Psoas muscle (tissue), 8 donors: Measurements from ENCODE around the gene RAB3IP. TPM values are rescaled to one million over a fixed set of nuclear protein-coding genes. Genes with fewer than 3 reads are reported as not detected.

ENCODE experiments used
- ATAC-seq, 4 donors: fragments of 200-7000 bp; cut with Tn5 transposase; one replicate each; pipeline ENCODE4 v1.9.1; 2020; ENCODE audit warnings: moderate library complexity in 3 of 4, mild to moderate bottlenecking in 2 of 4
- DNase-seq, 2 donors: peaks; one replicate each; pipeline ENCODE4 v3.0.0-alpha.2; 2020
- H3K27ac ChIP-seq: fragments of 200-600 bp; one replicate; pipeline ENCODE4 v1.8.0; 2022
- H3K27me3 ChIP-seq, 3 donors: fragments of 200-600 bp in 1 of 3; one replicate each; pipeline versions ENCODE4 v1.6.1 to v1.8.0; 2013 to 2022; ENCODE audit warnings: low read length in 2 of 3, mild to moderate bottlenecking in 2 of 3, moderate library complexity in 1 of 3; ENCODE audit not compliant: insufficient read depth in 3 of 3
- H3K36me3 ChIP-seq, 2 donors: fragments of 200-600 bp in 1 of 2; one replicate each; pipeline versions ENCODE4 v1.6.1 to v1.8.0; 2013 to 2022; ENCODE audit warnings: low read depth in 1 of 2, mild to moderate bottlenecking in 1 of 2, moderate library complexity in 1 of 2; ENCODE audit not compliant: insufficient read depth in 1 of 2
- H3K4me1 ChIP-seq: fragments of 200-600 bp; one replicate; pipeline ENCODE4 v1.8.0; 2022
- H3K4me3 ChIP-seq: fragments of 200-600 bp; one replicate; pipeline ENCODE4 v1.8.0; 2022; ENCODE audit warnings: mild to moderate bottlenecking
- H3K9me3 ChIP-seq: fragments of 200-600 bp; one replicate; pipeline ENCODE4 v1.8.0; 2022
- WGBS, 3 donors: extraction: QIAGEN DNeasy Blood & Tissue Kit; methylation state at CpG; one replicate each; pipeline versions ENCODE4 v1.1.6 to v1.1.7; 2013; 5-methylcytosine and 5-hydroxymethylcytosine counted together
- intact Hi-C, 2 donors: fragments of 100-400 bp; cut with DNase I; formaldehyde crosslinking; loops; one replicate each; pipeline versions ENCODE4 v1.11.0 to v1.14.2; 2022
- polyA plus RNA-seq, 3 donors: library from polyadenylated mRNA; stranded (reverse); fragments of 200-250 nt; gene quantifications; one replicate each; pipeline ENCODE4 v1.2.3, GENCODE V29; 2013
- total RNA-seq, 4 donors: library from RNA; stranded (reverse); fragmentation: NEBNext Ultra II Directional in 2 of 4; extraction: Animal tissue kit (Norgen Biotek cat#: 25700) in 2 of 4; gene quantifications; one replicate each; pipeline versions ENCODE4 v1.2.1 to v1.2.4, GENCODE V29; 2021 to 2023
- TF ChIP-seq, protein P1 (sequence below): fragments of 200-600 bp; IDR thresholded peaks from one replicate; pipeline ENCODE4 v1.8.0; 2022; ENCODE audit warnings: antibody characterized with exemption
- donor health status: healthy with polysubstance abuse.
- donor health status: DM: no; HTN: no; CAD: no; lungs with moderate emphysema.
- donor health status: Bipolar disorder and iron deficiency.
- donor health status: healthy.
- donor health status: DM: yes; HTN: yes; CAD: no.
- donor health status: DM: no; HTN: no; CAD: no.
- donor health status: DM: no; HTN: no; CAD: no.
- donor health status: DM: yes; HTN: yes; CAD: no.

Gene RAB3IP
- total and polyA plus RNA-seq, 7 donors: 11.3 to 38.2 (median 19.3) TPM

DNA sequence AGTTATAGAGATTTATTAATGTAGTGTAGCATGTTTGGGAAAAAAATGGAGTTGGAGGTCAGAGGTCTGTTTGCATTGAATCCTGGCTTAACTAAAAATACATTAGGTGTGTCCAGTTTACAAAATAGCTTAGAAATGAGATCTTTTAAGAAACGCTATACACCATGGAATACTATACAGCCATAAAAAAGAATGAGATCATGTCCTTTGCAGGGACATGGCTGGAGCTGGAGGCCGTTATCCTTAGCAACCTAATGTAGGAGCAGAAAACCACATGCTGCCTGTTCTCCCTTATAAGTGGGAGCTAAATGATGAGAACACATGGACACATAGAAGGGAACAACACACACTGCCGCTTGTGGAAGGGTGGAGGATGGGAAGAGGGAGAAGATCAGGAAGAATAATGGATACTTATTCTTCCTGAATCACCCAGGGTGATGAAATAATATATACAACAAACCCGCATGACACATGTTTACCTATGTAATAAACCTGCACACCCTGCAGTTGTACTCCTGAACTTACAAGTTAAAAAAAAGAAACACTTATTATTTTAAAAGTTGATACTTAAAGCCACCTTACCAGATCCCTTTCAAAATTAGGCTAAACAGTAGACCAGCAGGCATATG, 72.3 kb downstream of the RAB3IP start:
- no peak overlapping the region for H3K27ac ChIP-seq
- H3K4me3 ChIP-seq: no peak overlapping the region
- WGBS, 3 donors: 70 to 95% (median 73%) methylated on average over 4 of the region's 4 CpGs
- H3K27me3 ChIP-seq: no peaks in the 10 kb centered on the region
- DNase-seq (no peak), ATAC-seq (no peak)
- TF ChIP-seq, protein P1, sequence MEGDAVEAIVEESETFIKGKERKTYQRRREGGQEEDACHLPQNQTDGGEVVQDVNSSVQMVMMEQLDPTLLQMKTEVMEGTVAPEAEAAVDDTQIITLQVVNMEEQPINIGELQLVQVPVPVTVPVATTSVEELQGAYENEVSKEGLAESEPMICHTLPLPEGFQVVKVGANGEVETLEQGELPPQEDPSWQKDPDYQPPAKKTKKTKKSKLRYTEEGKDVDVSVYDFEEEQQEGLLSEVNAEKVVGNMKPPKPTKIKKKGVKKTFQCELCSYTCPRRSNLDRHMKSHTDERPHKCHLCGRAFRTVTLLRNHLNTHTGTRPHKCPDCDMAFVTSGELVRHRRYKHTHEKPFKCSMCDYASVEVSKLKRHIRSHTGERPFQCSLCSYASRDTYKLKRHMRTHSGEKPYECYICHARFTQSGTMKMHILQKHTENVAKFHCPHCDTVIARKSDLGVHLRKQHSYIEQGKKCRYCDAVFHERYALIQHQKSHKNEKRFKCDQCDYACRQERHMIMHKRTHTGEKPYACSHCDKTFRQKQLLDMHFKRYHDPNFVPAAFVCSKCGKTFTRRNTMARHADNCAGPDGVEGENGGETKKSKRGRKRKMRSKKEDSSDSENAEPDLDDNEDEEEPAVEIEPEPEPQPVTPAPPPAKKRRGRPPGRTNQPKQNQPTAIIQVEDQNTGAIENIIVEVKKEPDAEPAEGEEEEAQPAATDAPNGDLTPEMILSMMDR: no peak
- no peaks in the 10 kb centered on the region for H3K9me3 ChIP-seq
- peaks cover 3 to 4% of the 10 kb centered on the region in 2 donors for H3K36me3 ChIP-seq
- intact Hi-C loops: no loop called here
- H3K4me1 ChIP-seq: no peaks in the 10 kb centered on the region

DNA sequence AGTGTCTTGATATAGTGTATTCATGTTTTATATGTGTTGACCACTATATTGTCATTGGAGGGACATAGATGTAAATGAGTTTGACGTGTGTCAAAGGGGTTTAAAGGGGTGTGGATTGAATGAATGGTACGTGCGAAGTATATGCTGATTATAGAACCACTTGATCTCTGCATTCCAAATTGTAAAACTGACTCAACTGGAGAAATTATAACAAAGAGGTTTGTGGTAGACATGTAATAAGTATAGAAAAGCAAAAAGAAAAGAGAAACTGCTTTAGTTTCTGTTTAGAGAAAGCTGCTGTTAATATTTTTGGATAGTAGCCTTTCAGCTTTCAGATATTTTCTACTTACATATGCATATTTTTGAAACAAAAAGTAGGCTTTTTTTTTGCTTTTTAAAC, 77.4 kb downstream of the RAB3IP start:
- 94 to 97% (median 97%) methylated on average over 3 of the region's 3 CpGs for WGBS, 3 donors
- Histone ChIP-seq H3K9me3 (no peaks in the 10 kb centered on the region), H3K4me1 (no peaks in the 10 kb centered on the region), H3K27me3 (no peaks in the 10 kb centered on the region), H3K36me3 (peaks cover 0 to 4% of the 10 kb centered on the region in 2 donors), H3K27ac (no peak overlapping the region), H3K4me3 (no peak overlapping the region)
- ATAC-seq (no peak), DNase-seq (no peak)
- intact Hi-C loops: no loop called here
- TF ChIP-seq, protein P1: no peak

DNA sequence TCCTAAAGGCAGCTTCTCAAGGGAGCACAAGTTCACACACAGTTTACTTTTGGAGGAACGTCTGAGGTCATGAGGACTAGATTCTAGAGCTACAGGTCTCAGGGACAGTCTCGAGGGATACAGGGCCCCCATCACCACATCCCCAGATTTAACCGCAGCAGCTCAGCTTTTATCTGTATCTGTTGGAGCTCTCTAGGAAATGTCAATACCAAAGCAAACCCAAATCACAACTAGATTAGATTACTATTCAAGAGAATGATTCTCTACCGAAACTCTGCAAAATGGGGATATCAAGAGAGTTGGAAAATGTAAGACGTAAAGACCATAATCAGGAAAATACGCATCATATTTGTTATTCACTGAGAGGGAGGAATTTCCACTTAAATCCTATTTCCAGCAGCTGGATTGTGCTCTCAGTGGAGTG, 82.4 kb downstream of the RAB3IP start:
- Histone ChIP-seq H3K27ac (no peak overlapping the region), H3K36me3 (no peaks in the 10 kb centered on the region), H3K4me1 (no peaks in the 10 kb centered on the region), H3K9me3 (no peaks in the 10 kb centered on the region), H3K4me3 (no peak overlapping the region), H3K27me3 (no peaks in the 10 kb centered on the region)
- ATAC-seq: no peak
- DNase-seq: no peak
- intact Hi-C loops: no loop called here
- 38 to 49% (median 46%) methylated on average over 6 of the region's 6 CpGs for WGBS, 3 donors
- TF ChIP-seq, protein P1: no peak

DNA sequence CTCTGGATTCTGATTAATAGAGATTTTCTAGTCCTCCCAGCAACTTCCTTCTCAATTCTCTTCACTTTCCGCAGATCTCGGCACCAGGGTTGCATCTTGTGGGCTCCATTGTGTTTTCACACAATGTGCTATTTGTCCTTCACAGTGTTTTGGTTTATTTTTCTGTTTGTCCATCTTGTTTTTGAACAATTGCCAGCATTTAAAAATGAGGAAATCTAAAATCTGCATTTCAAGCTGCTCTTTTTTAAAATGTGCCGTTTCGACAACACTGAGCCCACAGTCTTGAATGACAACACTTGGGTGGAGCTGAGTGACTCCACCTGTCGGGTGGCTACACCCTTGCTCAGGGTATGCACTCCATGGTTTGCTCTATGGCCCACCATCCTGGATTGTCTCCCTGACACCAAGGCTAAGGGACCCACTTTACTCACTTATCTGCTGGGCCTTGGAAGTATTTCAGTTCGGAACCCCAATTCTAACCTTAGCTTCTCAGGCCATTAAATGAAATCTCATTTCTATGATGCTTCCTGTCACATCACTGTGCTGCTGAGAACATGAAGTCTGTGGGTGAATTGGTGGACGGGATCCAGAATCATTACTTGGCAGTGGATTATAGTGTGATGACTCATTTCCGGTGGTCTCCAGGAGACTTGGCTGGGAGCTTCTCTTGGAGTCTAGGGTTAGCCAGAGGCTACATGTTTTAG, 82.9 kb downstream of the RAB3IP start:
- Histone ChIP-seq H3K4me1 (no peaks in the 10 kb centered on the region), H3K9me3 (no peaks in the 10 kb centered on the region), H3K36me3 (no peaks in the 10 kb centered on the region), H3K27ac (no peak overlapping the region), H3K4me3 (no peak overlapping the region), H3K27me3 (no peaks in the 10 kb centered on the region)
- WGBS, 3 donors: 14 to 20% (median 18%) methylated on average over 8 of the region's 8 CpGs
- TF ChIP-seq, protein P1: no peak
- ATAC-seq (no peak), DNase-seq (no peak)
- intact Hi-C loops: no loop called here
